HepG2 (cell line): ENCODE results near the gene KIFC1. TPM values are rescaled to one million over a fixed set of nuclear protein-coding genes. Genes with fewer than 3 reads are reported as not detected.

Source experiments
- HDAC2 ChIP-seq: sonication (generic); formaldehyde crosslinking; IDR thresholded peaks from 2 replicates; pipeline ENCODE4 v1.4.0; 2020; ENCODE audit warnings: missing genetic modification reagents
- IRX3 ChIP-seq: sonication (generic); formaldehyde crosslinking; IDR thresholded peaks from 2 replicates; pipeline ENCODE4 v1.8.1; 2023; ENCODE audit warnings: mild to moderate bottlenecking, low read depth, missing genetic modification reagents, borderline replicate concordance
- NAIF1 ChIP-seq: sonication (generic); formaldehyde crosslinking; IDR thresholded peaks from 2 replicates; pipeline ENCODE4 v1.5.0; 2020; ENCODE audit warnings: mild to moderate bottlenecking, missing genetic modification reagents, borderline replicate concordance
- PCBP2 ChIP-seq: fragments of 200-400 bp; formaldehyde crosslinking; optimal IDR thresholded peaks from 2 replicates; pipeline ENCODE3; 2018; ENCODE audit warnings: low read length, low read depth; ENCODE audit not compliant: poor library complexity, severe bottlenecking
- POGZ ChIP-seq: sonication (generic); formaldehyde crosslinking; IDR thresholded peaks from 2 replicates; pipeline ENCODE4 v1.4.0; 2020; ENCODE audit warnings: mild to moderate bottlenecking, missing genetic modification reagents
- SAFB2 ChIP-seq: sonication (generic); formaldehyde crosslinking; IDR thresholded peaks from 2 replicates; pipeline ENCODE4 v1.5.1; 2020; ENCODE audit warnings: missing genetic modification reagents, low read depth, mild to moderate bottlenecking, borderline replicate concordance
- TCF12 ChIP-seq, 2 experiments: fragments of 450-650 bp in 1 of 2; sonication (generic) in 1 of 2; formaldehyde crosslinking in 1 of 2; IDR thresholded peaks; 2 replicates each; pipeline versions ENCODE4 v1.6.1 to v1.8.0; 2017 to 2022; ENCODE audit warnings: antibody characterized with exemption in 1 of 2, mild to moderate bottlenecking in 1 of 2, missing genetic modification reagents in 1 of 2, moderate library complexity in 1 of 2
- ZNF17 ChIP-seq: sonication (generic); formaldehyde crosslinking; IDR thresholded peaks from 2 replicates; pipeline ENCODE4 v1.5.0; 2020; ENCODE audit warnings: mild to moderate bottlenecking, missing genetic modification reagents
- ZNF230 ChIP-seq: sonication (generic); formaldehyde crosslinking; IDR thresholded peaks from 2 replicates; pipeline ENCODE4 v1.4.0; 2020; ENCODE audit warnings: mild to moderate bottlenecking, missing genetic modification reagents
- ZNF572 ChIP-seq: sonication (generic); formaldehyde crosslinking; IDR thresholded peaks from 2 replicates; pipeline ENCODE4 v1.5.1; 2020; ENCODE audit warnings: mild to moderate bottlenecking, missing genetic modification reagents
- ZNF607 ChIP-seq: sonication (generic); formaldehyde crosslinking; IDR thresholded peaks from 2 replicates; pipeline ENCODE4 v1.5.1; 2020; ENCODE audit warnings: missing genetic modification reagents, mild to moderate bottlenecking, borderline replicate concordance
- ZNF615 ChIP-seq: sonication (generic); formaldehyde crosslinking; IDR thresholded peaks from 2 replicates; pipeline ENCODE4 v1.5.0; 2020; ENCODE audit warnings: mild to moderate bottlenecking, missing genetic modification reagents, borderline replicate concordance
- ZNF616 ChIP-seq: sonication (generic); formaldehyde crosslinking; IDR thresholded peaks from 2 replicates; pipeline ENCODE4 v1.5.0; 2020; ENCODE audit warnings: low read depth, mild to moderate bottlenecking, missing genetic modification reagents
- polyA plus RNA-seq, 8 experiments: library from polyadenylated mRNA; depleted of rRNA in 3 of 8; stranded (reverse) in 7 of 8; unstranded in 1 of 8; fragments of >200 nt; fragmentation: Illumina TruSeq in 4 of 8; extraction: Trizol in 4 of 8; gene quantifications; 2 replicates each; pipeline versions ENCODE4 v1.2.1 to v1.2.3, GENCODE V29; 2011 to 2016; ENCODE audit warnings: low read depth in 4 of 8, missing spikeins in 1 of 8, mixed read lengths in 1 of 8; ENCODE audit not compliant: insufficient read depth in 1 of 8
- total RNA-seq, 5 experiments: library from RNA; depleted of rRNA; stranded (reverse); fragments of >200 nt; fragmentation: Illumina TruSeq; extraction: Trizol; gene quantifications; 2 replicates each; pipeline ENCODE4 v1.2.3, GENCODE V29; 2016; ENCODE audit warnings: low read depth in 1 of 5
- TF ChIP-seq, protein P1 (sequence below): sonication (generic); formaldehyde crosslinking; IDR thresholded peaks from 2 replicates; pipeline ENCODE4 v1.4.0; 2020; ENCODE audit warnings: mild to moderate bottlenecking, missing genetic modification reagents
- TF ChIP-seq, protein P2 (sequence below): sonication (generic); formaldehyde crosslinking; IDR thresholded peaks from 2 replicates; pipeline ENCODE4 v1.4.0; 2020; ENCODE audit warnings: missing genetic modification reagents, borderline replicate concordance
- TF ChIP-seq, protein P3 (sequence below): sonication (generic); formaldehyde crosslinking; IDR thresholded peaks from 2 replicates; pipeline ENCODE4 v1.8.0; 2023; ENCODE audit warnings: mild to moderate bottlenecking, missing genetic modification reagents
- TF ChIP-seq, protein P4 (sequence below): sonication (generic); formaldehyde crosslinking; IDR thresholded peaks from 2 replicates; pipeline ENCODE4 v1.4.0; 2020; ENCODE audit warnings: missing genetic modification reagents, borderline replicate concordance
- TF ChIP-seq, protein P5 (sequence below): sonication (generic); formaldehyde crosslinking; IDR thresholded peaks from 2 replicates; pipeline ENCODE4 v1.4.0; 2020; ENCODE audit warnings: missing genetic modification reagents
- TF ChIP-seq, protein P6 (sequence below): sonication (generic); formaldehyde crosslinking; IDR thresholded peaks from 2 replicates; pipeline ENCODE4 v1.4.0; 2020; ENCODE audit warnings: missing genetic modification reagents

KIFC1 gene
- total and polyA plus RNA-seq, 2 of the 13 experiments (the other 11 are each of a cell fraction or from before 2014, with no cell fraction given) = 25.0 to 45.5 TPM

DNA sequence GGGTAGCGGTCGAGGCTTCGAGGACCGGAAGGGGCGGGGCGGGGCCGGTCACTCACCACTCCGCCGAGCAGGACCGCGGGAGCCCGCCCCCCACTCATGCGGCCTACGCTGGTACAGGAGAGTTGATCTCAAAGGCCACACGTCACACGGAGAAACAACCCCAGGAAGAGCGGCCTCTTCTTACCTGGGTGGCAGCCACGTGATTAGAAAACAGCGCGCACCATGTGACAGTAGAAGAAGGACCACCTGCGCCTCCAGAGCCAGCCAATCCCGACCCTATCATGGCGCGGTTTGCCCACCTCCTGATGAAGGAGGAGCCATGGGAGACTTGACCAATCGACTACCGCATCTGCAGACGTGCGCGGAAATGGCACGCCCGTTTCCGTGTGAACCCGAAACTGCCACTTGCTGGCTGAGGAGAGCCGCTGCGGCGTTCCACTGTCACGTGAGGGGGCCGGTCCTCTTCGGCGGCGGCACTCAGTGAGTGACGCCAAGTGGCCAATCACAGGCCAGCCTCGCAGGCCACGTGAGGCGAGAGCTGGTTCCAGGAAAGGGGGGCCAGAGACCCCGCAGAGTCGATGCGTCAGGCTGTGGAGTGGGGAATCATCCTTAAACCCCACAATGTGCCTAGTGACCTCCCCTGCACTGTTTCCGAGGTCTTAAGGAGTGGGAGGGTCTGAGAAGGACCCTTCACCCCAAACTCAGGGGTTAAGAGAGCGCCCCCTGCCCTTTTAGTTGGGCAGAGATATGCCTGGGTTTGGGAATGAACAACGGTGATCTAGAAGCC lies 26.5 kb downstream of the KIFC1 start, which contains the start of gene CUTA (continued):
- TF ChIP-seq, protein P1, sequence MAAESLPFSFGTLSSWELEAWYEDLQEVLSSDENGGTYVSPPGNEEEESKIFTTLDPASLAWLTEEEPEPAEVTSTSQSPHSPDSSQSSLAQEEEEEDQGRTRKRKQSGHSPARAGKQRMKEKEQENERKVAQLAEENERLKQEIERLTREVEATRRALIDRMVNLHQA (CRISPR knock-in tag) = no peak
- peak; percentile 68; the same call in 1 of the 2 replicates for TF ChIP-seq HDAC2
- TF ChIP-seq, protein P2, sequence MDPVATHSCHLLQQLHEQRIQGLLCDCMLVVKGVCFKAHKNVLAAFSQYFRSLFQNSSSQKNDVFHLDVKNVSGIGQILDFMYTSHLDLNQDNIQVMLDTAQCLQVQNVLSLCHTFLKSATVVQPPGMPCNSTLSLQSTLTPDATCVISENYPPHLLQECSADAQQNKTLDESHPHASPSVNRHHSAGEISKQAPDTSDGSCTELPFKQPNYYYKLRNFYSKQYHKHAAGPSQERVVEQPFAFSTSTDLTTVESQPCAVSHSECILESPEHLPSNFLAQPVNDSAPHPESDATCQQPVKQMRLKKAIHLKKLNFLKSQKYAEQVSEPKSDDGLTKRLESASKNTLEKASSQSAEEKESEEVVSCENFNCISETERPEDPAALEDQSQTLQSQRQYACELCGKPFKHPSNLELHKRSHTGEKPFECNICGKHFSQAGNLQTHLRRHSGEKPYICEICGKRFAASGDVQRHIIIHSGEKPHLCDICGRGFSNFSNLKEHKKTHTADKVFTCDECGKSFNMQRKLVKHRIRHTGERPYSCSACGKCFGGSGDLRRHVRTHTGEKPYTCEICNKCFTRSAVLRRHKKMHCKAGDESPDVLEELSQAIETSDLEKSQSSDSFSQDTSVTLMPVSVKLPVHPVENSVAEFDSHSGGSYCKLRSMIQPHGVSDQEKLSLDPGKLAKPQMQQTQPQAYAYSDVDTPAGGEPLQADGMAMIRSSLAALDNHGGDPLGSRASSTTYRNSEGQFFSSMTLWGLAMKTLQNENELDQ (CRISPR knock-in tag) = no peak
- TF ChIP-seq, protein P3, sequence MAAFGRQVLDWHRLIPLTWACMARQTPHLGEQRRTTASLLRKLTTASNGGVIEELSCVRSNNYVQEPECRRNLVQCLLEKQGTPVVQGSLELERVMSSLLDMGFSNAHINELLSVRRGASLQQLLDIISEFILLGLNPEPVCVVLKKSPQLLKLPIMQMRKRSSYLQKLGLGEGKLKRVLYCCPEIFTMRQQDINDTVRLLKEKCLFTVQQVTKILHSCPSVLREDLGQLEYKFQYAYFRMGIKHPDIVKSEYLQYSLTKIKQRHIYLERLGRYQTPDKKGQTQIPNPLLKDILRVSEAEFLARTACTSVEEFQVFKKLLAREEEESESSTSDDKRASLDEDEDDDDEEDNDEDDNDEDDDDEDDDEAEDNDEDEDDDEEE (CRISPR knock-in tag) = peak; percentile 93; the same call in 1 of the 2 replicates
- no peak for TF ChIP-seq ZNF615
- TF ChIP-seq, protein P4, sequence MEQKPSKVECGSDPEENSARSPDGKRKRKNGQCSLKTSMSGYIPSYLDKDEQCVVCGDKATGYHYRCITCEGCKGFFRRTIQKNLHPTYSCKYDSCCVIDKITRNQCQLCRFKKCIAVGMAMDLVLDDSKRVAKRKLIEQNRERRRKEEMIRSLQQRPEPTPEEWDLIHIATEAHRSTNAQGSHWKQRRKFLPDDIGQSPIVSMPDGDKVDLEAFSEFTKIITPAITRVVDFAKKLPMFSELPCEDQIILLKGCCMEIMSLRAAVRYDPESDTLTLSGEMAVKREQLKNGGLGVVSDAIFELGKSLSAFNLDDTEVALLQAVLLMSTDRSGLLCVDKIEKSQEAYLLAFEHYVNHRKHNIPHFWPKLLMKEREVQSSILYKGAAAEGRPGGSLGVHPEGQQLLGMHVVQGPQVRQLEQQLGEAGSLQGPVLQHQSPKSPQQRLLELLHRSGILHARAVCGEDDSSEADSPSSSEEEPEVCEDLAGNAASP = peak; percentile 36; the same call in 1 of the 2 replicates
- peak; percentile 99 for TF ChIP-seq ZNF607 (CRISPR knock-in tag)
- TF ChIP-seq ZNF230 (CRISPR knock-in tag) = peak; percentile 73
- TF ChIP-seq TCF12 (IDR thresholded peaks at IDR 0.05) = no peak
- TF ChIP-seq TCF12 (CRISPR knock-in tag; IDR thresholded peaks at IDR 0.05) = peak; percentile 51; the same call in 1 of the 2 replicates
- TF ChIP-seq NAIF1 (CRISPR knock-in tag) = peak; percentile 88; the same call in 1 of the 2 replicates
- TF ChIP-seq IRX3 (CRISPR knock-in tag) = no peak
- no peak for TF ChIP-seq ZNF616
- 0 out of 2 replicates have a peak, but pooled peaks have one; percentile 53 for TF ChIP-seq ZNF572 (CRISPR knock-in tag)
- TF ChIP-seq, protein P5, sequence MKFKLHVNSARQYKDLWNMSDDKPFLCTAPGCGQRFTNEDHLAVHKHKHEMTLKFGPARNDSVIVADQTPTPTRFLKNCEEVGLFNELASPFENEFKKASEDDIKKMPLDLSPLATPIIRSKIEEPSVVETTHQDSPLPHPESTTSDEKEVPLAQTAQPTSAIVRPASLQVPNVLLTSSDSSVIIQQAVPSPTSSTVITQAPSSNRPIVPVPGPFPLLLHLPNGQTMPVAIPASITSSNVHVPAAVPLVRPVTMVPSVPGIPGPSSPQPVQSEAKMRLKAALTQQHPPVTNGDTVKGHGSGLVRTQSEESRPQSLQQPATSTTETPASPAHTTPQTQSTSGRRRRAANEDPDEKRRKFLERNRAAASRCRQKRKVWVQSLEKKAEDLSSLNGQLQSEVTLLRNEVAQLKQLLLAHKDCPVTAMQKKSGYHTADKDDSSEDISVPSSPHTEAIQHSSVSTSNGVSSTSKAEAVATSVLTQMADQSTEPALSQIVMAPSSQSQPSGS (CRISPR knock-in tag) = peak; percentile 90
- TF ChIP-seq POGZ = peak; percentile 89
- no peak for TF ChIP-seq SAFB2 (CRISPR knock-in tag)
- TF ChIP-seq, protein P6, sequence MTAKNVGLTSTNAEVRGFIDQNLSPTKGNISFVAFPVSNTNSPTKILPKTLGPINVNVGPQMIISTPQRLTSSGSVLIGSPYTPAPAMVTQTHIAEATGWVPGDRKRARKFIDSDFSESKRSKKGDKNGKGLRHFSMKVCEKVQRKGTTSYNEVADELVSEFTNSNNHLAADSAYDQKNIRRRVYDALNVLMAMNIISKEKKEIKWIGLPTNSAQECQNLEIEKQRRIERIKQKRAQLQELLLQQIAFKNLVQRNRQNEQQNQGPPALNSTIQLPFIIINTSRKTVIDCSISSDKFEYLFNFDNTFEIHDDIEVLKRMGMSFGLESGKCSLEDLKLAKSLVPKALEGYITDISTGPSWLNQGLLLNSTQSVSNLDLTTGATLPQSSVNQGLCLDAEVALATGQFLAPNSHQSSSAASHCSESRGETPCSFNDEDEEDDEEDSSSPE = peak; percentile 87
- TF ChIP-seq PCBP2 = no peak
- no peak for TF ChIP-seq ZNF17 (CRISPR knock-in tag)
